Brain microvascular endothelial cell (primary cell): ENCODE results near the gene CDC37L1.
A peak's percentile ranks its signal among the peaks of the same experiment; 100 is the strongest.

ENCODE experiments used
- DNase-seq: peaks from one replicate; pipeline ENCODE4 v3.0.0-alpha.2; 2020
- H3K27ac ChIP-seq: fragments of 250-450 bp; sonication (Bioruptor Pico); 2 replicates; pipeline ENCODE4 v1.5.1; 2020; ENCODE audit warnings: mild to moderate bottlenecking, moderate library complexity
- H3K27me3 ChIP-seq: fragments of 250-450 bp; sonication (Bioruptor Pico); replicated peaks from 2 replicates; pipeline ENCODE4 v1.5.1; 2020; ENCODE audit warnings: mild to moderate bottlenecking
- H3K36me3 ChIP-seq: fragments of 250-450 bp; sonication (Bioruptor Pico); replicated peaks from 2 replicates; pipeline ENCODE4 v1.5.1; 2020; ENCODE audit warnings: mild to moderate bottlenecking
- H3K4me3 ChIP-seq: 2 replicates; pipeline ENCODE4 v1.5.1; 2011; ENCODE audit warnings: low read depth, mild to moderate bottlenecking, control low read depth, low read length, moderate library complexity
- in situ Hi-C: cut with HindIII; loops from 2 replicates; pipeline ENCODE4 v1.10.0; 2017; ENCODE audit warnings: low sequenced_read_pairs, low pct_ligation_motif_present
- TF ChIP-seq, protein P1 (sequence below): IDR thresholded peaks from 2 replicates; pipeline ENCODE4 v1.5.1; 2011; ENCODE audit warnings: low read depth, mild to moderate bottlenecking, moderate library complexity, low read length, control low read depth, inconsistent platforms; ENCODE audit errors: missing control alignments

Gene CDC37L1

DNA sequence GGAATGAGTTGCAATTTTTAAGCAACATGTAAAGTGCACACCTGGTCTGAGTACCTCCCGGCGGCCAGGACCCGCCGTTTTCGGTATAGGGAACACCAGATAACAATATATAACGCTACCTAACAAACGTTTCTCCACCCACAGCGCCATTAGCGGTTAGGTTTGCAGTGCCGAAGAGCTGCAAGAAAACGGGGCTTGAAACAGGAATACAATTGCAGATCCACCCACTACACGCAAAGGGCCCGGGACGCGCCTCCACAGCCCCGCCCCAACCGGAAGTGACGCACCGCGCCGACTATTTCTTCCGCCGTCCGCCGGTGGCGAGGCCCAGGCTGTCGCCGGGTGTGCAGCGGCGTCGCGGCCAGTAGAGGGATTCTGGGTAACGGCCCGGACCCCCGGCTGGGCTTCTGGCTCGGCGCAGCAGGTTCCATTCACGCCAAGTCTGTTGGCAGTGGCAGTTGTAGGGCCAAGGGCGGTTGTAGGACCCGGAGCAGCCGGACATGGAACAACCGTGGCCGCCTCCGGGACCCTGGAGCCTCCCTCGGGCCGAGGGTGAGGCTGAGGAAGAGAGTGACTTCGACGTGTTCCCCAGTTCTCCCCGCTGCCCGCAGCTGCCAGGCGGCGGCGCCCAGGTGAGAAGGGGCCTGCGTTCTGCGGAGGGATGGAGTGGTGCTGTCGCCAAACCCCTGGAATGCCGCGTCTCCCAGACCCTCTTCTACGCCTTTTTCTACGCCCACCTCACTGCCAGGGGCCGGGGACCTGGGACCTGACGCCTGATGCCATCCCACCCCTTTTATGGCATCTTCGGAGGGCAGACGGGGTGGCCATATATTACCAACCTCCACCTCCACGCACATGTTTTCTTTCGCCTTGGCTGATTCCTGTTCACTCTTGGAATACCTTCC lies at the start of gene CDC37L1:
Gene CDC37L1, plus strand, starts transcription at position 302 of the 905 bp plus-strand sequence. Its CDS starts 199 bp downstream, at position 501.
- DNase-seq: peak; percentile 95
- in situ Hi-C loops: no loop called here
- no peaks in the 10 kb centered on the region for H3K27me3 ChIP-seq

DNA sequence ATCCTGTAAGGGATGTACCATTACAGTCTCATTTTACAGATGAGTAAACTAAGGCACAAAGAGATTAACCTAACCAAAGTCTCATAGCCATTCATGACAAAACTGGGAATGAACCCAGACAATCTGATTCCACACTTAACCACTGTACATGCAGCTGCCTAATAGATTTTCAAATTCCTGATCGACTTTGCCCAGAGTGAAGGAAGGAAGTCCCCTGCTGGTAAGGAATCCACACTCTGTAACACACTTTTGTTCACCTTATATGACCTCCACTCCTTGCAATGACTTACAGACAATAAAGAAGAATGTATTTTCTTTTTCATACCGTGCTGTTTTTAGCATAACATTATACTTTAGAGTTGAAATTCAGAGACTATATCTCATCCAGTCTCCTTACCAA lies 48.5 kb upstream of the CDC37L1 start:
- H3K27me3 ChIP-seq: no peaks in the 10 kb centered on the region
- no peak overlapping the region for H3K27ac ChIP-seq
- H3K36me3 ChIP-seq: no peaks in the 10 kb centered on the region
- in situ Hi-C loops: no loop called here
- peak; percentile 7 for DNase-seq
- no peak overlapping the region for H3K4me3 ChIP-seq
- TF ChIP-seq, protein P1, sequence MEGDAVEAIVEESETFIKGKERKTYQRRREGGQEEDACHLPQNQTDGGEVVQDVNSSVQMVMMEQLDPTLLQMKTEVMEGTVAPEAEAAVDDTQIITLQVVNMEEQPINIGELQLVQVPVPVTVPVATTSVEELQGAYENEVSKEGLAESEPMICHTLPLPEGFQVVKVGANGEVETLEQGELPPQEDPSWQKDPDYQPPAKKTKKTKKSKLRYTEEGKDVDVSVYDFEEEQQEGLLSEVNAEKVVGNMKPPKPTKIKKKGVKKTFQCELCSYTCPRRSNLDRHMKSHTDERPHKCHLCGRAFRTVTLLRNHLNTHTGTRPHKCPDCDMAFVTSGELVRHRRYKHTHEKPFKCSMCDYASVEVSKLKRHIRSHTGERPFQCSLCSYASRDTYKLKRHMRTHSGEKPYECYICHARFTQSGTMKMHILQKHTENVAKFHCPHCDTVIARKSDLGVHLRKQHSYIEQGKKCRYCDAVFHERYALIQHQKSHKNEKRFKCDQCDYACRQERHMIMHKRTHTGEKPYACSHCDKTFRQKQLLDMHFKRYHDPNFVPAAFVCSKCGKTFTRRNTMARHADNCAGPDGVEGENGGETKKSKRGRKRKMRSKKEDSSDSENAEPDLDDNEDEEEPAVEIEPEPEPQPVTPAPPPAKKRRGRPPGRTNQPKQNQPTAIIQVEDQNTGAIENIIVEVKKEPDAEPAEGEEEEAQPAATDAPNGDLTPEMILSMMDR: no peak

More for the DNA sequence above, at the start of gene CDC37L1:
- TF ChIP-seq, protein P1: peak; percentile 71
- H3K36me3 ChIP-seq: no peaks in the 10 kb centered on the region
- H3K27ac ChIP-seq: peak within 1 kb of the TSS; percentile 93
- peak within 1 kb of the TSS; percentile 88 for H3K4me3 ChIP-seq

DNA sequence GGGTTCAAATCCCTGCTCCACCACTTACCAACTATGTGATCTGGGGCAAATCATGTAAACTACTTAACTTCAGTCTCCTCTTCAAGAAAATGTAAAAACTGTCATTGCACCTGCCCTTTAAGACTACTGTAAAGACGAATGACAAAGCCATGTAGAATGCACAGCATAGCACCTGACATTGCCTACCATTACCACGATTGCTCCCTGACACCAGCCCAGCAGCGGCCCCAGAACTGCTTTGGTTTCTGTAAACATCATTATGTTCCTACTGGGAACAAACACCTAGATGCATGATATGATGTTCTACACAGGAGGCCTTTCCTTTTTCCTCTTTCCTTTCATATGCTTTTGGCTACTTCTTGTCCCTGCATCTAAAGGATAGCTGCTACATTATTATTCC lies 40.4 kb upstream of the CDC37L1 start:
- no peak overlapping the region for H3K27ac ChIP-seq
- TF ChIP-seq, protein P1: no peak
- no peaks in the 10 kb centered on the region for H3K36me3 ChIP-seq
- in situ Hi-C loops: no loop called here
- H3K4me3 ChIP-seq: no peak overlapping the region
- no peak for DNase-seq
- no peaks in the 10 kb centered on the region for H3K27me3 ChIP-seq

DNA sequence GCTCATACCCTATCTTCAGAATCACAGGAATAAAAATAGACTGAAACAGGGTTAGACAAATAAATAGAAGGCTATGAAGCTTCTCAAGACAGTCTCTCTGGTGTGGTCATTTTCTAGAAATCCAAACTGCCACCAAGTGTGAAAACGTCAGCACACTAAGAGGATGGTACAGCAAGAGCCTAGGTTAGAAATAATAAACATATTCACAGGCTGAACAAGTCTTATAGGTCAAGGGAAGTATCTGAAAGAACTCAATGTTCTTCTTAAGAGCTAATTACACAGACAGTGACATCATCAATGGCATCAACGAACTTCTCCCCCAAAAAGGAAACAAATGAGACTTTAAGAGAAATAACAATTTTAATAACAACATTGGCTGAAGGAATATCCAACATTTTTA lies 39.9 kb upstream of the CDC37L1 start:
- in situ Hi-C loops: no loop called here
- DNase-seq: no peak
- TF ChIP-seq, protein P1: no peak

DNA sequence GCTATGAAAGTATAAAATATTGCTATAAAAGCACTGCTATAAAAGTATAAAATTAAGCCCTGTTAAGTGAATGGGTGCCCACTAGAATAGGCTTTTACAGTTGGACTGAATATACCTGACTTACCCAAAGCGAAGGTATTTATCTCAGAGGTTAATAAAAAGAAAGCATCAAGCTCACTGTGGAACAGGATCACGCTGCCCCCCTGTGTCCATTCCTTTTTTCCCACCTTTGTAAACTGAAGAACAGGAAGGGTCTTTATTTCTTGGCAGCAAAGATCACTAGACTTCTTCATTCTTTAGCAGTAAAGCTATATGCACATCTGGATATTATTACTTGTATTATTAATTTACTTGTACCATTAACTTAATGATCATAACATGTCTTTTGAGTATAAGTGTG lies 39.3 kb upstream of the CDC37L1 start:
- in situ Hi-C loops: no loop called here
- Histone ChIP-seq H3K4me3 (no peak overlapping the region), H3K27ac (no peak overlapping the region), H3K36me3 (no peaks in the 10 kb centered on the region), H3K27me3 (no peaks in the 10 kb centered on the region)
- TF ChIP-seq, protein P1: peak; percentile 69
- peak; percentile 29 for DNase-seq

More for the DNA sequence above, 39.9 kb upstream of the CDC37L1 start:
- Histone ChIP-seq H3K36me3 (no peaks in the 10 kb centered on the region), H3K27ac (no peak overlapping the region), H3K27me3 (no peaks in the 10 kb centered on the region), H3K4me3 (no peak overlapping the region)
